HG03025 (cell line): ENCODE results near the gene UMPS.

Source experiments
- ATAC-seq: cut with Tn5 transposase; IDR thresholded peaks from one replicate; pipeline ENCODE4 v1.9.1; 2021; ENCODE audit warnings: mild to moderate bottlenecking, moderate library complexity; ENCODE audit not compliant: unreplicated experiment, low FRiP score

UMPS gene

GRCh38 chr3:124793054-124793739, 62.9 kb downstream of the UMPS start:
- ATAC-seq, result no peak

GRCh38 chr3:124796477-124796876, 66.2 kb downstream of the UMPS start:
- no peak for ATAC-seq

GRCh38 chr3:124797426-124797945, 67.2 kb downstream of the UMPS start:
- ATAC-seq, result no peak
